H9 (cell line): ENCODE data around the gene POLH. TPM values are rescaled to one million over a fixed set of nuclear protein-coding genes. Genes with fewer than 3 reads are reported as not detected.

Experiments
- DNase-seq: peaks from one replicate; pipeline ENCODE4 v3.0.0-alpha.2; 2017
- H2AFZ ChIP-seq: one replicate; pipeline ENCODE4 v1.6.1; 2013; ENCODE audit warnings: mild to moderate bottlenecking, low read length, control low read depth, moderate library complexity
- H2AK5ac ChIP-seq: 2 replicates; pipeline ENCODE4 v1.6.1; 2013; ENCODE audit warnings: low read length, control low read depth, mixed read lengths; ENCODE audit not compliant: insufficient read length
- H2BK120ac ChIP-seq: one replicate; pipeline ENCODE4 v1.6.1; 2013; ENCODE audit warnings: low read depth, mild to moderate bottlenecking, low read length, control low read depth, inconsistent platforms; ENCODE audit not compliant: poor library complexity, severe bottlenecking
- H2BK12ac ChIP-seq: 2 replicates; pipeline ENCODE4 v1.6.1; 2013; ENCODE audit warnings: low read length, control low read depth, mixed read lengths, low read depth; ENCODE audit not compliant: insufficient read length
- H2BK15ac ChIP-seq: 2 replicates; pipeline ENCODE4 v1.6.1; 2013; ENCODE audit warnings: low read depth, low read length, control low read depth
- H2BK20ac ChIP-seq: one replicate; pipeline ENCODE4 v1.6.1; 2013; ENCODE audit warnings: low read depth, mild to moderate bottlenecking, low read length, control low read depth, inconsistent platforms; ENCODE audit not compliant: poor library complexity, severe bottlenecking
- H2BK5ac ChIP-seq: 2 replicates; pipeline ENCODE4 v1.6.1; 2013; ENCODE audit warnings: low read length, control low read depth, mixed read lengths; ENCODE audit not compliant: insufficient read length
- H3K14ac ChIP-seq: 2 replicates; pipeline ENCODE4 v1.6.1; 2013; ENCODE audit warnings: low read length, control low read depth; ENCODE audit not compliant: insufficient read depth
- H3K18ac ChIP-seq: 2 replicates; pipeline ENCODE4 v1.6.1; 2013; ENCODE audit warnings: low read depth, mild to moderate bottlenecking, mixed read lengths, low read length, control low read depth; ENCODE audit not compliant: insufficient read length
- H3K23ac ChIP-seq: 2 replicates; pipeline ENCODE4 v1.6.1; 2013; ENCODE audit warnings: low read length, control low read depth, mixed read lengths, low read depth; ENCODE audit not compliant: insufficient read length
- H3K23me2 ChIP-seq: 2 replicates; pipeline ENCODE4 v1.6.1; 2013; ENCODE audit warnings: low read depth, mild to moderate bottlenecking, mixed read lengths, low read length, control low read depth; ENCODE audit not compliant: insufficient read length, poor library complexity, severe bottlenecking
- H3K27ac ChIP-seq: 2 replicates; pipeline ENCODE4 v1.5.1; 2013; ENCODE audit warnings: low read length, control low read depth, mixed read lengths, low read depth; ENCODE audit not compliant: insufficient read length
- H3K27me3 ChIP-seq: 2 replicates; pipeline ENCODE4 v1.6.1; 2013; ENCODE audit warnings: low read length, control low read depth, inconsistent platforms; ENCODE audit not compliant: insufficient read depth
- H3K4ac ChIP-seq: 2 replicates; pipeline ENCODE4 v1.6.1; 2013; ENCODE audit warnings: low read depth, mild to moderate bottlenecking, control low read depth, inconsistent platforms, low read length, moderate library complexity
- H3K4me1 ChIP-seq: 2 replicates; pipeline ENCODE4 v1.6.1; 2013; ENCODE audit warnings: low read length, control low read depth, inconsistent platforms; ENCODE audit not compliant: insufficient read depth
- H3K4me2 ChIP-seq: 2 replicates; pipeline ENCODE4 v1.6.1; 2013; ENCODE audit warnings: low read length, control low read depth, mixed read lengths; ENCODE audit not compliant: insufficient read length, insufficient read depth
- H3K56ac ChIP-seq: 2 replicates; pipeline ENCODE4 v1.6.1; 2013; ENCODE audit warnings: low read depth, mild to moderate bottlenecking, mixed read lengths, low read length, control low read depth; ENCODE audit not compliant: insufficient read length
- H3K79me1 ChIP-seq: 2 replicates; pipeline ENCODE4 v1.6.1; 2013; ENCODE audit warnings: low read depth, mild to moderate bottlenecking, moderate library complexity, low read length, control low read depth, inconsistent platforms; ENCODE audit not compliant: insufficient read depth, poor library complexity, severe bottlenecking
- H3K79me2 ChIP-seq: 2 replicates; pipeline ENCODE4 v1.6.1; 2013; ENCODE audit warnings: low read length, control low read depth, inconsistent platforms; ENCODE audit not compliant: insufficient read depth
- H3K9ac ChIP-seq: 2 replicates; pipeline ENCODE4 v1.6.1; 2013; ENCODE audit warnings: low read length, control low read depth, mixed read lengths; ENCODE audit not compliant: insufficient read length; ENCODE audit errors: extremely low read depth
- H3K9me3 ChIP-seq: one replicate; pipeline ENCODE4 v1.6.1; 2013; ENCODE audit warnings: low read depth, low read length, inconsistent platforms; ENCODE audit not compliant: control insufficient read depth
- H3T11ph ChIP-seq: one replicate; pipeline ENCODE4 v1.6.1; 2013; ENCODE audit warnings: mild to moderate bottlenecking, low read length, control low read depth, inconsistent platforms
- H4K20me1 ChIP-seq: one replicate; pipeline ENCODE4 v1.6.1; 2013; ENCODE audit not compliant: control insufficient read depth, insufficient read length, insufficient read depth
- H4K5ac ChIP-seq: 2 replicates; pipeline ENCODE4 v1.6.1; 2013; ENCODE audit warnings: low read depth, mild to moderate bottlenecking, mixed read lengths, low read length, control low read depth; ENCODE audit not compliant: insufficient read length
- H4K8ac ChIP-seq: replicated peaks from 2 replicates; pipeline ENCODE4 v1.6.1; 2013; ENCODE audit warnings: low read length, control low read depth, mixed read lengths, low read depth; ENCODE audit not compliant: insufficient read length
- H4K91ac ChIP-seq: 2 replicates; pipeline ENCODE4 v1.6.1; 2013; ENCODE audit warnings: low read depth, mild to moderate bottlenecking, moderate library complexity, mixed read lengths, low read length, control low read depth; ENCODE audit not compliant: insufficient read length
- H3K27ac Mint-ChIP-seq, 3 experiments: 2 replicates in 2 of 3; 3 replicates in 1 of 3; pipeline ENCODE4 v1.8.0; 2020 to 2021; ENCODE audit warnings: mixed read lengths in 3 of 3, mild to moderate bottlenecking in 1 of 3, moderate library complexity in 1 of 3
- H3K27me3 Mint-ChIP-seq: 2 replicates; pipeline ENCODE4 v1.8.0; 2021; ENCODE audit warnings: low read depth, mild to moderate bottlenecking, moderate library complexity, mixed read lengths
- H3K36me3 Mint-ChIP-seq, 3 experiments: 2 replicates in 2 of 3; 3 replicates in 1 of 3; pipeline ENCODE4 v1.8.0; 2020 to 2021; ENCODE audit warnings: low read depth in 3 of 3, mixed read lengths in 3 of 3; ENCODE audit not compliant: insufficient read depth in 1 of 3
- H3K4me1 Mint-ChIP-seq, 2 experiments: 2 replicates each; pipeline ENCODE4 v1.8.0; 2020; ENCODE audit warnings: mixed read lengths in 2 of 2
- H3K4me3 Mint-ChIP-seq, 2 experiments: 2 replicates in 1 of 2; 3 replicates in 1 of 2; pipeline ENCODE4 v1.8.0; 2020 to 2021; ENCODE audit warnings: mild to moderate bottlenecking in 2 of 2, mixed read lengths in 2 of 2, moderate library complexity in 1 of 2
- H3K9me3 Mint-ChIP-seq, 2 experiments: 2 replicates in 1 of 2; 3 replicates in 1 of 2; pipeline ENCODE4 v1.8.0; 2020; ENCODE audit warnings: mild to moderate bottlenecking in 2 of 2, mixed read lengths in 2 of 2, moderate library complexity in 1 of 2
- CTCF ChIP-seq: fragments of 200-600 bp; sonication (generic); conservative IDR thresholded peaks from 3 replicates; pipeline ENCODE4 v1.8.0; 2021; ENCODE audit warnings: antibody characterized with exemption, mild to moderate bottlenecking
- WGBS: extraction: QIAGEN DNeasy Blood & Tissue Kit; methylation state at CpG from one replicate; pipeline ENCODE4 v1.1.7; 2013; ENCODE audit warnings: missing lambda C conversion rate, low lambda C conversion rate, mixed read lengths; ENCODE audit not compliant: insufficient read length; ENCODE audit errors: extremely low coverage; 5-methylcytosine and 5-hydroxymethylcytosine counted together
- total RNA-seq: library from RNA; stranded (reverse); gene quantifications from 2 replicates; pipeline ENCODE4 v1.2.1, GENCODE V29; 2021

Gene POLH
- total RNA-seq, 1 experiment from 2014 or later = 12.6 TPM

- Histone ChIP-seq H3K23me2 (no peaks in the 10 kb centered on the region), H3K27me3 (no peaks in the 10 kb centered on the region), H3K4me2 (no peak overlapping the region), H2AFZ (no peak overlapping the region), H3T11ph (no peak overlapping the region), H4K91ac (no peak overlapping the region), H2BK20ac (no peak overlapping the region), H3K4me1 (no peaks in the 10 kb centered on the region), H3K79me2 (no peaks in the 10 kb centered on the region), H2BK15ac (no peak overlapping the region), H2BK5ac (no peak overlapping the region), H4K5ac (no peak overlapping the region), H2AK5ac (no peak overlapping the region), H3K27ac (no peak overlapping the region), H2BK12ac (no peak overlapping the region), H4K20me1 (no peaks in the 10 kb centered on the region), H3K18ac (no peak overlapping the region), H3K23ac (no peak overlapping the region), H2BK120ac (no peak overlapping the region), H4K8ac (no peak overlapping the region), H3K9me3 (no peaks in the 10 kb centered on the region), H3K4ac (no peak overlapping the region), H3K14ac (no peak overlapping the region), H3K79me1 (no peaks in the 10 kb centered on the region), H3K9ac (no peak overlapping the region), H3K56ac (no peak overlapping the region)
- H3K27ac Mint-ChIP-seq = no peak overlapping the region
- WGBS = no CpG with 5 or more reads among the region's 1 CpG
- H3K36me3 Mint-ChIP-seq = peaks cover 0 to 44% (median 28%) of the 10 kb centered on the region in 3 experiments; a peak in 4 of 7 replicates
- no peak for DNase-seq
- H3K27me3 Mint-ChIP-seq = no peaks in the 10 kb centered on the region
- no peaks in the 10 kb centered on the region for H3K9me3 Mint-ChIP-seq
- H3K4me1 Mint-ChIP-seq = no peaks in the 10 kb centered on the region
- H3K4me3 Mint-ChIP-seq = no peak overlapping the region
- no peak for TF ChIP-seq CTCF
Measured at GRCh38 chr6:43609402-43609801, 33.4 kb downstream of the POLH start.
